Tibial nerve (tissue), 4 donors: Measurements from ENCODE around the gene SLC25A44. TPM values are rescaled to one million over a fixed set of nuclear protein-coding genes. Genes with fewer than 3 reads are reported as not detected.

Source experiments
- DNase-seq, 2 donors: peaks; one replicate each; pipeline ENCODE4 v3.0.0-alpha.2; 2019; ENCODE audit warnings: low spot score in 2 of 2
- H3K27ac ChIP-seq, 4 donors: fragments of 200-600 bp; sonication (generic) in 3 of 4; one replicate each; pipeline ENCODE4 v1.5.1; 2017 to 2019; ENCODE audit warnings: mild to moderate bottlenecking in 1 of 4
- H3K27me3 ChIP-seq, 2 donors: fragments of 200-600 bp; sonication (generic) in 1 of 2; one replicate each; pipeline versions ENCODE4 v1.5.1 to v1.6.0; 2017 to 2019
- H3K36me3 ChIP-seq, 3 donors: fragments of 200-600 bp; sonication (generic); one replicate each; pipeline ENCODE4 v1.5.1; 2018 to 2019
- H3K4me1 ChIP-seq, 4 donors: fragments of 200-600 bp; sonication (generic) in 3 of 4; one replicate each; pipeline ENCODE4 v1.5.1; 2017 to 2019
- H3K4me3 ChIP-seq, 4 donors: fragments of 200-600 bp; sonication (generic) in 3 of 4; one replicate each; pipeline ENCODE4 v1.5.1; 2017 to 2019; ENCODE audit warnings: mild to moderate bottlenecking in 1 of 4, moderate library complexity in 1 of 4
- H3K9me3 ChIP-seq, 4 donors: fragments of 200-600 bp; sonication (generic) in 3 of 4; one replicate each; pipeline ENCODE4 v1.5.1; 2017 to 2019
- CTCF ChIP-seq, 5 experiments: fragments of 200-600 bp in 3 of 5; fragments of 450-650 bp in 2 of 5; sonication (generic) in 3 of 5; IDR thresholded peaks; one replicate each; pipeline ENCODE4 v1.5.1; 2016 to 2019; ENCODE audit warnings: antibody characterized with exemption in 5 of 5, mild to moderate bottlenecking in 3 of 5, moderate library complexity in 2 of 5
- EP300 ChIP-seq, 2 donors: sonication (generic); formaldehyde crosslinking; IDR thresholded peaks; one replicate each; pipeline ENCODE4 v1.6.1; 2017; ENCODE audit warnings: antibody characterized with exemption in 2 of 2, mild to moderate bottlenecking in 1 of 2
- POLR2A ChIP-seq, 2 donors: fragments of 450-650 bp; IDR thresholded peaks; one replicate each; pipeline ENCODE4 v1.6.1; 2017; ENCODE audit warnings: antibody characterized with exemption in 2 of 2, mild to moderate bottlenecking in 2 of 2, moderate library complexity in 2 of 2
- WGBS, 2 donors: methylation state at CpG; one replicate each; pipeline ENCODE4 v1.1.5; 2018; 5-methylcytosine and 5-hydroxymethylcytosine counted together
- total RNA-seq, 4 donors: library from RNA; depleted of rRNA; stranded (reverse); fragments of >200 nt; gene quantifications; one replicate each; pipeline ENCODE4 v1.1.0, GENCODE V29; 2016

The SLC25A44 gene
- total RNA-seq, 4 donors from 2014 or later: 9.4 to 25.5 (median 13.6) TPM

GRCh38 chr1:156157506-156157905, 36.4 kb upstream of the SLC25A44 start:
- DNase-seq: no peak
- TF ChIP-seq EP300 (IDR thresholded peaks at IDR 0.05) (no peak), CTCF (IDR thresholded peaks at IDR 0.05) (no peak)
- H3K4me1 ChIP-seq: peaks cover 0 to 25% (median 2%) of the 10 kb centered on the region in 4 donors
- H3K9me3 ChIP-seq: no peaks in the 10 kb centered on the region
- no peaks in the 10 kb centered on the region for H3K27me3 ChIP-seq
- no peak overlapping the region for H3K27ac ChIP-seq
- H3K36me3 ChIP-seq: no peaks in the 10 kb centered on the region
- H3K4me3 ChIP-seq: no peak overlapping the region
- 94 to 96% methylated on average over 3 of the region's 3 CpGs for WGBS, 2 donors

- Histone ChIP-seq H3K27me3 (no peaks in the 10 kb centered on the region), H3K9me3 (no peaks in the 10 kb centered on the region), H3K4me3 (no peak overlapping the region), H3K36me3 (no peaks in the 10 kb centered on the region), H3K27ac (peak overlapping the region in 1 of 4 donors; percentile 90), H3K4me1 (peaks cover 0 to 28% (median 2%) of the 10 kb centered on the region in 4 donors)
- TF ChIP-seq EP300 (IDR thresholded peaks at IDR 0.05) (no peak), CTCF (IDR thresholded peaks at IDR 0.05) (no peak), POLR2A (IDR thresholded peaks at IDR 0.05) (no peak)
- 81% methylated on average over 5 of the region's 5 CpGs for WGBS, 2 donors
- no peak for DNase-seq
These were observed 35.9 kb upstream of the SLC25A44 start for GRCh38 chr1:156157966-156158365.

- Histone ChIP-seq H3K27me3 (no peaks in the 10 kb centered on the region), H3K4me1 (peaks cover 0 to 28% (median 2%) of the 10 kb centered on the region in 4 donors), H3K4me3 (peak overlapping the region in 1 of 4 donors; percentile 62), H3K27ac (peak overlapping the region; percentile 60 to 90 (median 66)), H3K9me3 (no peaks in the 10 kb centered on the region), H3K36me3 (no peaks in the 10 kb centered on the region)
- TF ChIP-seq POLR2A (IDR thresholded peaks at IDR 0.05): no peak
- TF ChIP-seq CTCF (IDR thresholded peaks at IDR 0.05): no peak
- no peak for TF ChIP-seq EP300 (IDR thresholded peaks at IDR 0.05)
- 61 to 73% methylated on average over 13 of the region's 13 CpGs for WGBS, 2 donors
- no peak for DNase-seq
These were observed 33.7 kb upstream of the SLC25A44 start for GRCh38 chr1:156160000-156160742.

GRCh38 chr1:156160743-156161171, 33.1 kb upstream of the SLC25A44 start:
- Histone ChIP-seq H3K27me3 (no peaks in the 10 kb centered on the region), H3K36me3 (no peaks in the 10 kb centered on the region), H3K4me3 (peak overlapping the region in 3 of 4 donors; percentile 42 to 62 (median 46)), H3K4me1 (peaks cover 0 to 28% (median 2%) of the 10 kb centered on the region in 4 donors), H3K9me3 (no peaks in the 10 kb centered on the region), H3K27ac (peak overlapping the region; percentile 60 to 90 (median 72))
- TF ChIP-seq EP300 (IDR thresholded peaks at IDR 0.05): peak in 1 of 2 donors; percentile 39
- TF ChIP-seq POLR2A (IDR thresholded peaks at IDR 0.05): peak in 1 of 2 donors; percentile 27
- no peak for TF ChIP-seq CTCF (IDR thresholded peaks at IDR 0.05)
- WGBS, 2 donors: 3 to 6% methylated on average over 12 to 17 of the region's 22 CpGs
- peak; percentile 82 to 88 for DNase-seq

- H3K27ac ChIP-seq: peak overlapping the region; percentile 31 to 90 (median 72)
- no peak for DNase-seq
- H3K4me3 ChIP-seq: no peak overlapping the region
- H3K27me3 ChIP-seq: no peaks in the 10 kb centered on the region
- no peaks in the 10 kb centered on the region for H3K36me3 ChIP-seq
- 74 to 77% methylated on average over 5 of the region's 5 CpGs for WGBS, 2 donors
- H3K4me1 ChIP-seq: peaks cover 0 to 28% (median 2%) of the 10 kb centered on the region in 4 donors
- no peaks in the 10 kb centered on the region for H3K9me3 ChIP-seq
- TF ChIP-seq CTCF (IDR thresholded peaks at IDR 0.05) (no peak), POLR2A (IDR thresholded peaks at IDR 0.05) (no peak), EP300 (IDR thresholded peaks at IDR 0.05) (no peak)
These were observed 31.4 kb upstream of the SLC25A44 start for GRCh38 chr1:156162430-156163037.
